Lower leg skin (tissue), 4 donors: Measurements from ENCODE around the gene TDRD1. TPM values are rescaled to one million over a fixed set of nuclear protein-coding genes. Genes with fewer than 3 reads are reported as not detected.
A peak's percentile ranks its signal among the peaks of the same experiment; 100 is the strongest.

Experiments
- DNase-seq, 2 donors: peaks; one replicate each; pipeline ENCODE4 v3.0.0-alpha.2; 2019; ENCODE audit warnings: low spot score in 2 of 2
- H3K4me3 ChIP-seq: fragments of 200-600 bp; sonication (generic); 2 replicates; pipeline ENCODE4 v1.5.1; 2017; ENCODE audit warnings: mild to moderate bottlenecking, low read depth; ENCODE audit not compliant: poor library complexity, severe bottlenecking
- POLR2A ChIP-seq, 2 donors: fragments of 450-650 bp; IDR thresholded peaks; one replicate each; pipeline ENCODE4 v1.6.1; 2016 to 2017; ENCODE audit warnings: antibody characterized with exemption in 2 of 2, mild to moderate bottlenecking in 1 of 2, moderate library complexity in 1 of 2
- WGBS, 2 donors: methylation state at CpG; one replicate each; pipeline ENCODE4 v1.1.5; 2018; 5-methylcytosine and 5-hydroxymethylcytosine counted together
- intact Hi-C: fragments of 100-400 bp; cut with DNase I; formaldehyde crosslinking; loops from one replicate; pipeline ENCODE4 v1.15.0; 2023; ENCODE audit warnings: low total_unique reads
- microRNA counts, 2 donors: library from miRNA; unstranded; fragments of <30 nt; microRNA quantifications; one replicate each; lab custom pipeline; 2016
- total RNA-seq, 4 donors: library from RNA; depleted of rRNA; stranded (reverse); fragments of >200 nt; gene quantifications; one replicate each; pipeline ENCODE4 v1.1.0, GENCODE V29; 2016
- TF ChIP-seq, protein P1 (sequence below), 3 donors: fragments of 450-650 bp; IDR thresholded peaks; one replicate each; pipeline ENCODE4 v1.5.1; 2016; ENCODE audit warnings: antibody characterized with exemption in 3 of 3, mild to moderate bottlenecking in 3 of 3, moderate library complexity in 2 of 3

Gene TDRD1
- total RNA-seq, 4 donors from 2014 or later: 0.10 to 0.34 (median 0.14) TPM

DNA sequence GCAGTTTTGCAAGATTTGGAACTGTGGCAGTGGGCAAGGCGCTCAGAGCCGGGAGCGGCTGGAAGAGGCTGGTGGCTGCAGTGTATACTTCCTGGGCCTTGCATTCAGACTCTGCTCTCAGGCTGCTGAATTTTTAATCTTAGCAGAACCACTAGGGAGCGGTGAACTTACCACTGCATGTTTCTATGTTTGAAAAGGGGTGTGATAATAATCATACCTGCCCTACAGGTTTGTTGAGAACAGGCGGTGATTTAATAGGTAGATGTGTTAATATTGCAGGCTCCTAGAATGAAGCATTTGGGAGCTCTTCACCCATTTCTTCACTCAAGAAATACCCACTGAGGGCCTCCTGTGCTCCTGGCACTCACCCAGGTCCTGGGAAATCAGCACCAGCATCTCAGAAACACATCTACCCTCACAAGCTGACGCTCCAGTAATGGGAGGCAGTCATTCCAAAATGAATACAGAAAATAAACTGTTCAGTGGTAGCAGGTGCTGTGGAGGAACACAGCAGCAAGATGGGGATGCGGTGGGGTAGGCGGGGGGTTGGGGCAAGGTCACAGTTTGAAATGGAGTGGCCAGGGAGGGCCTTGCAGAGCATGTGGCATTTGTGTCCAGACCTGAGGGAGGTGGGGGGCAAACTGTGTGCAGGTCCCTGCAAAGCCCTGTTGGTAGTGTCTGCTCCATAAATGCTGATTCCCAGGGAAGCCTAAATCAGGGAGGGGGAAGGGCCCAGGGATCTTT, 100.9 kb downstream of the TDRD1 start:
- 76 to 78% methylated on average over 8 of the region's 8 CpGs for WGBS, 2 donors
- peak in 1 of 2 donors; percentile 69 for DNase-seq
- H3K4me3 ChIP-seq: no peak overlapping the region
- intact Hi-C loops: no loop called here
- TF ChIP-seq, protein P1, sequence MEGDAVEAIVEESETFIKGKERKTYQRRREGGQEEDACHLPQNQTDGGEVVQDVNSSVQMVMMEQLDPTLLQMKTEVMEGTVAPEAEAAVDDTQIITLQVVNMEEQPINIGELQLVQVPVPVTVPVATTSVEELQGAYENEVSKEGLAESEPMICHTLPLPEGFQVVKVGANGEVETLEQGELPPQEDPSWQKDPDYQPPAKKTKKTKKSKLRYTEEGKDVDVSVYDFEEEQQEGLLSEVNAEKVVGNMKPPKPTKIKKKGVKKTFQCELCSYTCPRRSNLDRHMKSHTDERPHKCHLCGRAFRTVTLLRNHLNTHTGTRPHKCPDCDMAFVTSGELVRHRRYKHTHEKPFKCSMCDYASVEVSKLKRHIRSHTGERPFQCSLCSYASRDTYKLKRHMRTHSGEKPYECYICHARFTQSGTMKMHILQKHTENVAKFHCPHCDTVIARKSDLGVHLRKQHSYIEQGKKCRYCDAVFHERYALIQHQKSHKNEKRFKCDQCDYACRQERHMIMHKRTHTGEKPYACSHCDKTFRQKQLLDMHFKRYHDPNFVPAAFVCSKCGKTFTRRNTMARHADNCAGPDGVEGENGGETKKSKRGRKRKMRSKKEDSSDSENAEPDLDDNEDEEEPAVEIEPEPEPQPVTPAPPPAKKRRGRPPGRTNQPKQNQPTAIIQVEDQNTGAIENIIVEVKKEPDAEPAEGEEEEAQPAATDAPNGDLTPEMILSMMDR (IDR thresholded peaks at IDR 0.05): no peak
- no peak for TF ChIP-seq POLR2A (IDR thresholded peaks at IDR 0.05)

DNA sequence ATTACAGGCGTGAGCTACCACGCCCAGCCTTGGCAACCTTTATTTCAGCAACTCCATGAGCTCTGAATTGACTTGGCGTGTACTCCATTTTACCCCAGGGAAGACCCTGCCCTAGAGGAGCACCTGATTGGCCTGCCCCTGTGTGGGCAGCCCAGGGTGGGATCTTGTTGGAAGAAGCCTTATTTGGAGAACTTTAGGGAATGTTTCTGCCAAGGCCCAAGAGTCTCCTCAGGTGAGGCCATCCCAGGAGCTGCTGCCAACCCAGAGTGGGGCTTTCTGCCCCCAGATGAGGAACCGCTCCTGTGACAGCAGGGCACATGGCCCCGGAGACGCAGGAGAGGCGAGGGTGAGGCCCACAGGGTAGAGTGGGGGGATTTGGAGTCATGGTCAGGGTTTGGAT, 101.9 kb downstream of the TDRD1 start:
- 64 to 77% methylated on average over 6 to 7 of the region's 7 CpGs for WGBS, 2 donors
- TF ChIP-seq, protein P1 (IDR thresholded peaks at IDR 0.05): no peak
- no peak for TF ChIP-seq POLR2A (IDR thresholded peaks at IDR 0.05)
- H3K4me3 ChIP-seq: no peak overlapping the region
- intact Hi-C loops: no loop called here
- DNase-seq: peak in 1 of 2 donors; percentile 72

DNA sequence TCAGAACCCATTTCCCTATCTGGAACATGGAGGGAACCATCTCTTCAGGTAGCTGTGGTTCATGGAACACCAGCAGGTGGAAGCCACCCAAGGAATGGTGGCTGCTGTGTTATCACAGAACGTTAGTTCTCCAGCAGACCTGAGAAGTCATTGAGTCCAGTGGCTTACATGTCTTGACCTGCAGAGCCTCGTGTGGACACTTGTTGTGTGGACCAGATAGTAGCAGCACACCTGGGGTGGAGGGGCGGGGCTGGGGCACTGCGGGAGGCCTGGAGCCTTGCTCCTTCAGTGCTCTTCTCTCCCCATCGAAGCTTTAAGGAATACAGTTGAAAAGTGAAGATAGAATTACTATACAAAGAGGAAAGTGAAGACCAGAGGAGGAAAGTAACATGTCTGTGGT, 102.3 kb downstream of the TDRD1 start:
- no peak overlapping the region for H3K4me3 ChIP-seq
- 71 to 76% methylated on average over 5 of the region's 5 CpGs for WGBS, 2 donors
- intact Hi-C loops: no loop called here
- peak in 1 of 2 donors; percentile 37 for DNase-seq
- no peak for TF ChIP-seq POLR2A (IDR thresholded peaks at IDR 0.05)
- TF ChIP-seq, protein P1 (IDR thresholded peaks at IDR 0.05): no peak

MicroRNA genes within 50 kb of the gene (microRNA counts, 767-probe panel; counts per million panel counts)
- 0 to 358 counts per million in 2 donors for microRNA hsa-miR-2110 (lab: Ali Mortazavi, UCI)

Other genes starting within 250 kb of the TDRD1 start
- gene ADRB1, start 135.5 kb upstream of the TDRD1 start, total RNA-seq: 1 to 10 TPM in 1 of 4 donors, under 1 TPM in 3; 0.55 to 1.0 (median 0.82) TPM
- 10 to 100 TPM; 24.4 to 83.4 (median 33.0) TPM for gene CCDC186, start 5.2 kb upstream of the TDRD1 start, total RNA-seq
- gene VWA2, start 59.9 kb downstream of the TDRD1 start, total RNA-seq: 10 to 100 TPM; 14.2 to 21.7 (median 20.6) TPM
- 10 to 100 TPM; 10.9 to 19.4 (median 14.3) TPM for gene AFAP1L2, start 225.1 kb downstream of the TDRD1 start, total RNA-seq